NCI-H2029 (cell line): ENCODE data around the gene GNG7.

ENCODE experiments used
- DNase-seq: peaks from one replicate; lab custom pipeline; 2025; lab: John Stamatoyannopoulos, UW

GNG7 gene

DNA sequence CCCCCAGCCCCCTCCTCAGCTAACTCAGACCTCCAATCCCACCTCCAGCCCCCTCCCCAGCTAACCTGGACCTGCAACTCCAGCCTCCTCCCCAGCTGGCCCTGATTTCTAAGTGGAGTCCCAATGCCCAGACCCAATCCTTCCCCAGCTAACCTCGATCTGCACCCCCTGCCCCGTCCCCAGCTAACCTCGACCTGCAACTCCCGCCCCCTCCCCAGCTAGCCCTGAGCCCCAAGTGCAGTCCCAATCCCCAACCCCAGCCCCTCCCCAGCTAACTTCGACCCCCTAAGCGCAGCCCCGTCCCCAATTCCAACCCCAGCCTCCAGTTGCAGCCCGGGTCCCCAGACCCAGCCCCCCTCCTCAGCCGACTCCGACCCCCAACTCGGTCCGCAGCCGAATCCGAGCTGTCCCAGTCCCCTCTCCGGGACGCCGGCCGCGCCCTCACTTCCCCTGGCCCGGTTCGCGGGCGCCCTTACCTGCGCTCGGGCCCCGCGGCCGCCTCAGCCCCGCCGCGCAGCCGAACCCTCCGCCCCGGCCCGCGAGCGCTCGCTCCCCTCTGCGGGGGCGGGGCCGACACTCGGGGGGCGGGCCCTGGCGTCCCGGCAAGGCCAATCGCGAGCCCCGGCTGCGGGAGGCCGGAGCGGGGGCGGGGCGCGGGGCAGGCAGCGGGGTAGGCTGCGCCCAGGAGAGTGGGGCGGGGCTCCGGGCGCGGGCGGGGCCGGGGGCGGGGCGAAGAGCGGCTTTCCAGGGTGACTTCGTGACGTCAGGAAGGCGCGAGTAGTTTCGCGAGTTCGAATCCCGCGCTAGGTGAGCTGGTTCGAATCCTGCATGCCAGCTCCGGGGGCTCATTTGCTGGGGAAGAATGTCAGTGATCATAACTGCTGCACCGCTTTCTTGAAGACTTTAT lies at the start of gene GNG7:
Gene GNG7 (minus strand): TSS at position 525 of the 907 bp plus-strand sequence. CDS start 182,006 bp downstream, outside the sequence.
- peak; percentile 83 for DNase-seq

GRCh38 chr19:2751438-2751830 lies 48.9 kb upstream of the GNG7 start:
- no peak for DNase-seq

DNA sequence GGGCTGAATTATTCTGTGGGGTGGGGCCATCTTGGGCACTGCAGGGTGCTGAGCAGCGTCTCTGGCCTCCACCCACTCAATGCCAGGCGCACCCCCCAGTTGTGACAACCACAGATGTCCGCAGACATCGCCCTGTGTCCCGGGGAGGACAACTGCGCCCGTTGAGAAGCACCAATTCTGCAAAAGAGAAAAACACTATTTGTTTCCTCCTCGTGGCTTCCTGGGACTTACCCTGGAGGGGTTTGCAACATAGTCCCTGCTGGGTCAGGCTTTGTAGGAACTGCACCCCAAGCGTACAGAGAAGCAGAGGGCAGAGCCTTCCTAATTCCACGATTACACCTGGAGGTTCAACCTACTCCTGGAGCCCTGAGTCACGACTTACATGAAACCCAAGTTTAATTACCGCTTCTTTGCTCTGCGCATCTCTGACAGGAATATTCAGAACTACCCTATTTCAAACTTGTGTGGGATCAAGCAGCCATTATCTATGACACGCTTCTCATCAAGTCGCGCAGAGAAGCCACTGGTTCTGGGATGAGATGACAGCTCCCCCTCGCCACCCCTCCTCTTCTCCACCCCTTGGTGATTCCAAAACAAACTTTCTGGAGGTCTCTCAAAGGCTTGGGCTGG lies 48.4 kb upstream of the GNG7 start:
- no peak for DNase-seq

DNA sequence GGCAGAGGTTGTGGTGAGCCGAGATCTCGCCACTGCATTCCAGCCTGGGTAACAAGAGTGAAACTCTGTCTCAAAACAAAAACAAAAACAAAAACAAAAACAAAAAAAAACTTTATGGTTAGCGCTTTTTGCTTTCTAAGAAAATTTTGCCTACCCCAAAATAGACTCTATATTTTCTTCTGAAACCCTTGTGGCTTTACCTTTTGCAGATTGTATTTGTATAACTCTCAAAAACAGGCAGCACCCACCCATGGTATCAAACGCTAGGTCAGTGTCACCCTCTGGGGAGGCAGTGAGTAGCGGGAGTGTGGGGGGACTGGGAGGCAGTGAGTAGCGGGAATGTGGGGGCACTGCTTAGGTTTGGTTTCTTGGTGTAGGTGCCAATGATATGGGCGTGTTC lies 44.9 kb upstream of the GNG7 start:
- DNase-seq = no peak

DNA sequence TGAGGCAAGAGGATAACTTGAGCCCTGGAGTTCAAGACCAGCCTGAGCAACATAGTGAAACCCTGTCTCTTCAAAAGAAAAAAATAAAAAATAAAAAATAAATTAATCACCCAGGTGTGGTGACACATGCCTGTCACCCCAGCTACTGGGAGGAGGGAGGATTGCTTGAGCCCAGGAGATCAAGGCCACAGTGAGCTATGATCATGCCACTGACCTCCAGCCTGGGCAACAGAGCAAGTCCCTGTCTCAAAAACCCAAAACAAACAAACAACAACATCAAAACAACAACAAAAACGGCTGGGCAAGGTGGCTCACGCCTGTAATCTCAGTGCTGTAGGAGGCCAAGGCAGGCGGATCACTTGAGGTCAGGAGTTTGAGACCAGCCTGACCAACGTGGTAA lies 41.6 kb upstream of the GNG7 start:
- no peak for DNase-seq

- DNase-seq = no peak
Measured at GRCh38 chr19:2743099-2743498, 40.6 kb upstream of the GNG7 start.

GRCh38 chr19:2740314-2740656 lies 37.8 kb upstream of the GNG7 start:
- no peak for DNase-seq

GRCh38 chr19:2739602-2740313 lies 37.3 kb upstream of the GNG7 start, which contains the start of gene SLC39A3:
Gene SLC39A3, minus strand, starts transcription at chr19:2740017. Its CDS starts 2,760 bp downstream, at chr19:2737257.
- DNase-seq = peak; percentile 94

DNA sequence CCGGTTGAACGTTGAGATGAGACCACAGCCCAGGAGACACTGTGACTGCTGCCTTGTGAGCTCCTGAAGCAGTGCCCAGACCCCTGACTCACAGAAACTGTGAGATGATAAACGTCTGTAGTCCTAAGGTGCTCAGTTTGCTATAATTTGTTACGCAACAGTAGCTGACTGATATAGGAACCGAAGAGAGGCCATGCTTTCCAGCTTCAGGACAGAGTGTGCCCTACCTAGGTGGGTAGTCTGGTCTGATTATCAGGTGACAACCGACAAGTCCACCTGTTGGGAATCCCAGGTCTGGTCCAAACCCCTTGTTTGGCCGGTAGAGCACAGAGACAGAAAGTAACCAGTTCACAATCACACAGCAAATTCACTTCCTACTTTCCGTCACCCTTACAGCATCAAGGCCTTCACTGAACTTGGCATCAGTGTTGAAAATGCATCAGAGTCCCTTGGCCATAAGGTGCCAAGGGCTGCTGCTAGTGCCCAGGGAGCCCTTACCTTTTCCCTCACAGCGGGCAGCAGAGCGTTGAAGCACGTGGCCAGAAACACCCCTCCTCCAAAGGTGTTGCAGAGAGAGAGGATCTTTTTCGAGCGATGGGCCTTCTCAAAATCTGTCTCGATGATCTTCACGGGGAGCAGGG lies 34.2 kb upstream of the GNG7 start:
- no peak for DNase-seq

GRCh38 chr19:2735374-2735773 lies 32.9 kb upstream of the GNG7 start:
- DNase-seq = no peak

DNA sequence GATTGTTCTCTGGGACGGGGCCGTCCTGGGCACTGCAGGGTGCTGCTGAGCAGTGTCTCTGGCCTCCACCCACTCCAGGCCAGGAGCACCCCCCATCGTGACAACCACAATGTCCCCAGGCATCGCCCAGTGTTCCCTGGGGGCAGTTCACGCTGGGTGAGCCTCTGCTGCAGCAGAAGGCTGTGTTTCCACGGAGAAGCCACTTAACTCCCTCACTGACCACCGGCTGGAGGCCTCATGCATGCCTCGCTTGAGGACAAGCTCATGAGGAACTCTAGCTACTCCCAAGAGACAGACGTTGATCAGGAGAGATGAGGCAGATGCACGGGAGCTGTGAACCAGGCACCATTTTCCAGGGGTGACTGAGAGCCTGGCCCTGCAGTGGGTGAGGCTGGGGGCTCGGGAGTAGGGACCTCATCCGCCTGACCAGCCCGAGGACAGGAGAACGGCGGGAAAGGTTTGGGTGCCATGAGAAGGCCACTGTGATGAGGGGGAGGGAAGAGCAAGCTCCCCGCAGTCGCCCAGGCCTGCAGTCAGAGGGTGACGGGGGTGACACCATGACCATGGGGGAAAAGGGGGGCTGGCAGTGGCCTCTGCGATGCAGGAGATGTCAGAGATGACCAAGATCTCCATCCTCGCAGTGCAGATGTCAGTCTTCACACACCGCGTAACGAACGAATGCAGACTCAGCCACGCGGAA lies 32.2 kb upstream of the GNG7 start:
- no peak for DNase-seq

GRCh38 chr19:2733930-2734588 lies 31.6 kb upstream of the GNG7 start:
- no peak for DNase-seq

GRCh38 chr19:2732883-2733282 lies 30.4 kb upstream of the GNG7 start:
- no peak for DNase-seq

DNA sequence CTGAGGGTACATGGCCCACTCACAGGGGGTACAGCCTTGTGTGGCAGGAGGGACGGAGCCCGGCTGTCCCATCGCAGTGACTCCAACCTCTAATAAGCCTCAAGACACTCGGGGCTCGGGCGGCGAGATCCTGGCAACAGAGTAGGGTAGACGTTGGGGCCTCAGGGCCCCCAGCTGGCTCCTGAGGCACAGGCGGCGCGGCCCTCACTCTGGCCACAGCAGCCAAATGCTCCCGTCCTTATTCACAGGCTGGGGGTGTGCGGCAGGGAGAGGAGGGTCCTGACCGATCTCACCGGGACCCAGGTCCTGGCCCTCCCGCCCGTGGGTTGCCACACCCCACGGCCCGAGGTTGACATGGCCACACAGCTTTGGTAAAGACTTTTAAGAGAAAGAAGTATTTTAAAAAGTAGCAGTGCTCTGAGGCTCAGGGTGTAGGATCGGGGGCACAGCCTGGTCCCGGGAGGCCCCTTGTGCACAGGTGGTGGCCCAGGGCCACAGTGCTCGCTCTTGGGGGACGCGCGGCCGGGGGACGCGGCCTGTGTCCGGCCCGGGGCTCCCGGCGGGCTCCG lies 29.7 kb upstream of the GNG7 start:
- DNase-seq = no peak

DNA sequence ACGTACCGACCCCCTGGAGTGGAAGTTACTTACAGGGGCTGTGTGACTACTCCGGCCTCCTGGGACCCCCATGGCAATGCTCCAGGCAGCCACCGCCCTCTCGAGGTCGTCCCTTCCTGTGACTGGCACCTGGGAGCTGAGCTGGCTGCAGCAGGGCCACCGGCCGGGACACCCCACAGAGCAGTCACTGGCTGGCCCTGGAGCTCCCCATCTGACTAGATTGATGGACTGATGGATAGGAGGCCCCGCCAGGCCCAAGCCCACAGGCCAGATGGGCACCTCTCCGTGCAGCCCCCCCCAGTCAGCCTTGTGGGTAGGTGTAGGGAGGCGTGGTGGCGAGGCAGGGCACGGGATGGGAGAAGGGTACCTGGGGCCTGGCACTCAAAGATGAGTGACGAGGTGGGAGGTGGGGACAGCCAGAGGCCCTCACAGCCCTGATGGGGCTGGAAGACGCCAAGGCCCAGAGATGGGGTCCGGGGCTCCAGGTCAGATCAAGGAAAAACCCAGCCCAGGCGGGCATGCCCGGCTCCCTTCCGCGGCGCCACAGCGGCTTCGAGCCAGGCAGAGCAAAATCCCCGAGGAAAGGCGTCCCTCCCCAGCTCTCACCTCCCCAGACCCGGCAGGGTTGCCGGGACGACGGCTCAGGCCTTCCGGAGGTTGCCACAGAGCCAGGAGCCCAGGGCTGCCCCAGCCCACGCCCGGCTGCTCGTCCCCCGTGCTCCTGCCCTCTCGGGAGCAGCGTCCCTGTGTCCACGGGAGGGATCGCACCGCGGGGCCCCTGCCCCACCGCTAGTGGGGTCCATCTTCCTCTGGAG lies 28.9 kb upstream of the GNG7 start:
- DNase-seq = no peak

DNA sequence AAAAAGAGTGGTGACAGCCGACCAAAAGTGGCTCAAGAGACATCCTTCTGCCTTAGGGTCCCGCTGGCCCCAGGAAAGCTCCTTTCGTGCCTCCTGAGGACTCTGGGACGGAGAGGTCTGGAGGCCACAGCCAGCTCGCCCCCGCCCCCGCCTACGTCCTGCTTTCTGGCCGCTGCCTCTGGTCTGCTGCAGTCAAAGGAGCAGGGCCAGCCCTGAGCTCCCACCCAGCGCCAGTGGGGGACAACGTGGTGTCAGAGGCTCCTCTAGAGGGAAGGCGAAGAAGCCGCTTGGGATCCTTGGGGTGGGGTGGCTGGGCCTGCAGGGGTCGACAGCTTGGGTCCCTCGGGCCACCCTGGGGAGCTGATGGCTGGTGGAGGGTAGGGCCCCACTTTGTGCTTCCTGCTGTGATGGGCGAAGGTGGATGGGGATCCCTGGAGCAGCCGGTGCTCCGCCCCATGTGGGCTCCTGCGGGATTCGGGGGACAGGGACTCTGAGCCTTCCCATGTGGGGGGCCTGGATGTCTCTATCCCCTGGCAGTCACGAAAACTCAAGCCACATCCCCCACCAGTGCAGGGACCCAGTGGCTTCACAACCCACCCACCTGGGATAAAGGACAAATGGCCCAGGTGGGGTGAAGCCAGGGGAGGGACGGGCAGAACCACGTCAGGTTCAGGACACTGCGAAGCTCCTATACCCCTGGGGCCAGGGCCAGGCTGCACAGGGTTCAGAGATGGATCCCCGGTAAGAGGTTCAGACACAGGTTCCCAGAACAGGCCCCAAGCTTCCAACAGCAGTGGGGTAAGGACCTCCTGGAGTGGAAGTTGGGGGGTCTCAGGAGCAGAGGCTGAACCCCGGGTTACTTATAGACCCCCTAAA lies 27.7 kb upstream of the GNG7 start:
- no peak for DNase-seq

GRCh38 chr19:2728783-2729387 lies 26.4 kb upstream of the GNG7 start:
- DNase-seq = no peak

- no peak for DNase-seq
Measured at GRCh38 chr19:2727640-2727944, 25.1 kb upstream of the GNG7 start.
